Pulmonary artery endothelial cell (primary cell): ENCODE data around the gene CACNA1I. TPM values are rescaled to one million over a fixed set of nuclear protein-coding genes. Genes with fewer than 3 reads are reported as not detected.
"Not testable (repeated sequence)": the region's sequence is repeated elsewhere in the genome, so short reads cannot be mapped to it uniquely, and the experiment has no call there.

Experiments
- DNase-seq: peaks from one replicate; pipeline ENCODE4 v3.0.0-alpha.2; 2011; ENCODE audit warnings: low read depth, low spot score
- total RNA-seq: library from RNA; depleted of rRNA; stranded (reverse); fragments of >200 nt; gene quantifications from 2 replicates; pipeline ENCODE4 v1.2.3, GENCODE V29; 2014

The CACNA1I gene
- total RNA-seq, 1 donor from 2014 or later, result under 0.01 TPM

DNA sequence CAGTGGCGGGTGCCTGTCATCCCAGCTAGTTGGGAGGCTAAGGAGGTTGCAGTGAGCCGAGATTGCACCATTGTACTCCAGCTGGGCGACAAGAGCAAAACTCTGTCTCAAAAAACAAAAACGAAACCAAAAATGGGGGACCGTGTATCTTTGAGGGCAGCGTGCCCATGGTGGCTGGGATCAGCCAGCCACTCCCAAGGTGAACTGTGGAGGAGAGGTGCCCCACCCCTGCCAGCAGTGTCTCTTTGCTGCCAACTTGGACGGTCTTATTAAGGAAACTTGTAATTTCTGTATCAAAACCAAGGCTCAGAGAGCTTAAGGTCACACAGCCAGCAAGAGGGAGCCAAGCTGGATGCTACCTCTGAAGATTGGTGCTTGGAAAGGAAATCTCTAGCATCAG, 147.7 kb downstream of the CACNA1I start:
- no peak for DNase-seq

DNA sequence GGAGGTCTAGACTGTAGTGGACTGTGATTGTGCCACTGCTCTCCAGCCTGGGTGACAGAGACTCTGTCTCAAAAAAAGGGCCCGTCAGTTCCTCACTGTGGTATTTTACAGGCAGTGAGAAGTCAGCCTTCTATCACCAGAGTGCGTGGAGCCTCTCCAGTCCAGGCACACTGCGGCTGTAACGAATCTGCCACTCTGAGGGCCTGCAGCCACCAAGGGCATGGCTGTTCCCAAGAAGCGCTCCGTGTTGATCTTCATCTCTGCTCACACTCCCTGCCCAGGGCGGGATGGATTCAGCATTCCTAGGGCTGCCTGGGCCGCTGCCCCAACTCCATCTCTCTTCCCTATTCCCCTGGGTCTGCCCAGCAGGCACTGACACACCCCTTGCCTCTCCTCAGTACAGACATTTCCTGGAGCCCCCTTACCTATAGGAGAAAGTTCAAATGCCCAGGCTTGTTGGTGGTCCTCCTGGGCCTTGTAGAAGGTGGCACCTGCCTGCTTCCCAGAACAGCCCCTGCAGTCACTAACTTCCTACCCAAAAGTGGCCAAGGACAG, 148.4 kb downstream of the CACNA1I start:
- DNase-seq, result no peak

GRCh38 chr22:39719559-39720450, 149.3 kb downstream of the CACNA1I start:
- no peak for DNase-seq

- DNase-seq, result no peak
These were observed 150.9 kb downstream of the CACNA1I start for GRCh38 chr22:39721206-39722031.

DNA sequence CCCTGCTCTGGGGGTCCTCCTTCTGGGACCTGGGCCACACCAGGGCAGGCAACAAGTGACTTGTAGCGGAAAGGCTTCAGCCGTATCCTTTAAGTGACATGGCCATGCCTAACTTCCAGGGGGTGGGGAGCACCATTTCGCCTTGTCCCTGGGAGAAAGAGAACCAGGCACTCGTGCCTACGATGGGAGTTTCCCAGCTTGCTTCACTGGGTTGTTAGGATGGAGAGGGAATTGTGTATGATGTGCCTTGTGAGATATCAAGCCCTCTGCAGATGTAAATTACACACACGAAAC, 151.4 kb downstream of the CACNA1I start:
- no peak for DNase-seq

DNA sequence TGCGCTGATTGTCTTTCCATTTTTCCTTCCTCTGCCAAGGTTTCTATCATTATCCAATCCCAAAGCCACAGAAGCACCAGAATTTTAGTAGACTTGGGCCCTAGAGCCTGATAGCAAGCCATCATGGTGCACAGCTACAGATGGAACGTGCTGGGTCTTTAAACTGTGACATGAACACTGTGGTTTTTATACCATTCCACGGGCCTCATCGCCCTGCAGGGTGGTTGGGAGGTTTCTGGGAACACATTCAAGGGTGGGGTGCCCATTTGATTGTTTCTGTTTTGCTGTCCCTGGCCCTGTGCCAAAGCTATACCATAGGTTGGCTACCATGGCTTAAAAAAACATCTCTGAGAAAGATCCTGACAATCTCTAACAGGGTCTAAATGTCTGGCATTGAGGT, 151.9 kb downstream of the CACNA1I start:
- no peak for DNase-seq

- DNase-seq, result no peak
These were observed 152.9 kb downstream of the CACNA1I start for GRCh38 chr22:39723463-39723862.

GRCh38 chr22:39723899-39724351, 153.4 kb downstream of the CACNA1I start:
- DNase-seq, result no peak

DNA sequence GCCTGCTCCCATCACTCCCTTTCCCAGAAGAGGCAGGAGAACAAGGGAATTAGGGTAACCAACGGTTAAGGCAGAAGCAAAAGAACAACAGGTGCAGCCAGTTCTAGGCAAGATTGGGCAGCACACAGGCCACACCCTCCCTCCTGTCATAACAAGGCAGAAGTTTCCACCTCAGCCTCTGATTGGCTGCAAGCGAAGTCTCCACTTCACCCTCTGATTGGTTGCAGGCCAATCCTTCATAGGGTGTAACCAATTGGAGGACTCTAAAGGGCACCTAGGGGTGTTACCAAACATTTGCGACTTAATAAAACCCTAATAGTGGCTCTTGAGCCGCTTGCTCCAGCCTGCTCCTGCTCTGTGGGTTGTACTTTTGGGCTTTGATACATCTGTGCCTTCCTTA, 153.8 kb downstream of the CACNA1I start:
- no peak for DNase-seq

DNA sequence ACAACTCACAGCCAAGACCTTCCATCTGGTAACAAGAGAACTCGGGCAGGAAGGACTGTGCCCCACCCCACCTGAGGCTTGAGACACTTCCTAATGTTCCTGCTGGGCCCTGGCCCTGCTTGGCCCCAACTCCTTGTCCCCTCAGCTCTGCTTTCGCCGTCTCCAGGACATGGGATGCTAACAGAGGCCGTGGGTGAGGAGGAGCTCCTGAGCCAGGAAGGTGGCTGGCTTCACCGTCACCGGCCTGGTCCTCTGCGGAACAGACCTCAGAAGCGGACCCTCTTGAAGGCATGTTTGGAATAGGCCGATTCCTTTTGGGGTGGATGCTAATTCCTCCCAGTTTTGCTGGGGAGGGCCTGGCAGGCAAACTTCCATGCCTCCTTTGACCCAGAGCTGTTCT, 154.3 kb downstream of the CACNA1I start:
- no peak for DNase-seq

DNA sequence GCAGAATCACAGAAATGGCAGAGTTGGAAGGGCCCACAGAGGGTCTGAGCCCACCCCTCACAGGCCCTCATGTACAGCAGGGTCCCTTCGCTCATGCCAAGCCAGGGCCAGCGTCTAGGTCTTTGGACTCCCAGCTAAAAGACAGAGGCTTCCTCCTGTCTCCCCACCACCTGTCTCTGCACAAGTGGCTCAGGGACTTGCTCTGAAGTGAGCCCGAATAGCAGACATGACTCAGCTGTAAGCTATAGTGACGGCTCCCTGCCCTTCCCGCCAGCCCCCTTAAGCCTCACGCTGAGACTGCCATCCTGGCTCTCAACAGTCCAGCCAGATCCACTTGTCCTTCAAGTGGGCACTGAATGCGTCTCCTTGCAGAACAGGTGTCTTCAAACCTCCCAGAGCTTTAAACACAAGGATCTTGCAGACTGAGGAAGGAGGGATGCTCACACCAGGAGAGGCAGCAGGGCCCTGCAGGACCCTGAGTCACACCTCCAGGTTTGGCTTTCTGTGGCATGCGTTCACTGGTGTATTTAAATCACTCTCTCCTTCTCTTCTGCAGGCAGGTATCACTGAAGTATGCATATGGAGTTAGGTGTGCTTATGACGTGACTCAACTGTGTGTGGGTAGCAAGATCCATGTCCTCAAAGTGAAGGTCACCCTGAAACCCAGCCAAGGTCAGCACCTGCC, 154.9 kb downstream of the CACNA1I start:
- DNase-seq, result no peak

GRCh38 chr22:39727541-39727940, 157.0 kb downstream of the CACNA1I start:
- no peak for DNase-seq

DNA sequence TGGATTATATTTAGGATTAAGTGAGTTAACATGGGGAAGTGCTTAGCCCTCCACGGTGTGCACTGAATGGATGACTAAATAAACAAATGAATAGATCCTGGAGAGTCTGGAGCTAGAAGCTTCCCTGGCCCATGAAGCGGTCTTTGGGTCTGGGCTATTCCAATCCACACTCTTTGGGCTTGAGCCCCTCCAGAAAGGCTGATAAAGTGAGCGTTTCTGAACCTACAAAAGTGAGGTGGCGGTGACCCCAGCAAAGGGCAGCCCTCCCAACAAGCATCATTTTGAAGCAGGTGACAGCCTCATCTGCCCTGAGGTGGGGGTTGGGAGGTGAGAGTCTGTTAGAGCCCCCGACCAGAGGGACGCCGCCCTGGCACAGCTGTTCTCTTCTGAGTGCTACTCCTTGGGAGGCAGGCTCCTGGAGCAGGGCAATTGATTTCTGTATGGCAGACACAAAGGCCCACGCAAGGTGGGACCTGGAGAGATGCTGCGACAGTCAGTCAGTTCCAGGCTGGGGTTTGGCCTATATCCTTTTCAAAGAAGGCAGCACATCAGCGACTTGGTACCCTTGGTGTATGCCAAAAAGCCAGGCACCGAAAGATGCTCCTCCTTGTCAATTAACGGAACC, 157.8 kb downstream of the CACNA1I start:
- DNase-seq, result no peak

- DNase-seq, result no peak
These were observed 158.8 kb downstream of the CACNA1I start for GRCh38 chr22:39729141-39729934.

DNA sequence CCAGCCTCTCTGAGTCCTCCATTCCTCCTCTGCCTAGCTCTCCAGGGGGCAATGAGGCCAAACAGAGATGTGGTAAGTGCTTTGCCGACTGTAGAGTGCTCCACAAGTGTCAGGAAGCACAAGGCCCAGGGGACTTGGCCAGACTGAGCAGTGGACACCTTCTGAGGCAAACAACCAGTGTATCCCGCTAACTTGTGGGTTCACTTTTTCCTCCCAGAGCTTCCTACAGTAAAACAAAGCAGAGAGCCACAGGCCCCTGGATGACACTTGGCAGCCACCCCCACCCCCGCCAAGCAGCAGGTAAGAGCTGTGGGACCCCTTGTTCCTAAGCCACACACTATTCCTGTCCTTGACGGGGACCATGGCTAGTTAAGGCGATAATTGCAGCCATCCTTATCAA, 160.9 kb downstream of the CACNA1I start:
- DNase-seq, result no peak

DNA sequence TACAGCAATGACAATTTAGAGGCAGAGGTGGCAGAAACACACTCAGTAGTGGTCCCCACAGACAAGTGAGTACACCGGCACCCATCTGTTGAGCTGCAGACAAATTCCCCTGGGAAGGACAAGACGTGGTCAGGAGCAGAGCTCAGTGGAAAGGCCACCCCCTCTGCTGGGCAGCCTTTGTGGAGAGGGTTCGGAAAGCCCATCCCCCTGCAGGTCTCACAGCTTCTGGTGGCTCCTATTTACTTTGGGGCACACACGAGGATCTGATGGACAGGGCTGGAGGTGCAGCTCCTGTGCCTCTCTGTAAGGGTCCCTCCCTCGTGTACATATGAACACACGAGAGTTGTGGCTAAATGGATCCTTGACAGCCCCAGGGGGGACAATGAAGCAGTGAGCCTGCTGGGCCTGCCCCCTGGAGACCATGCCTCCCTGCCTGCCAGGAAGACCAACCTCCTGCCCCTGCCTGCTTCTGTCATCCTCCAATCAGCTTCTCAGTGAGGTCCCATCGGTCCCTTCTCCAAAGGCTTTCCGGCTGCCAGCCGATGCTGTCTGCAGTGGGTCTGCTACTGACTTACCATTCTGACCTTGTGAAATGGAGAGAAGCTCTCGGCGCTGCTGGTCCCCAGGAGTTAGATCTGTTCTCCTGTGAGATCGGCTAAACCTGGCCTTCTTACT, 161.5 kb downstream of the CACNA1I start:
- no peak for DNase-seq

- DNase-seq, result no peak
These were observed 162.1 kb downstream of the CACNA1I start for GRCh38 chr22:39732625-39733024.

DNA sequence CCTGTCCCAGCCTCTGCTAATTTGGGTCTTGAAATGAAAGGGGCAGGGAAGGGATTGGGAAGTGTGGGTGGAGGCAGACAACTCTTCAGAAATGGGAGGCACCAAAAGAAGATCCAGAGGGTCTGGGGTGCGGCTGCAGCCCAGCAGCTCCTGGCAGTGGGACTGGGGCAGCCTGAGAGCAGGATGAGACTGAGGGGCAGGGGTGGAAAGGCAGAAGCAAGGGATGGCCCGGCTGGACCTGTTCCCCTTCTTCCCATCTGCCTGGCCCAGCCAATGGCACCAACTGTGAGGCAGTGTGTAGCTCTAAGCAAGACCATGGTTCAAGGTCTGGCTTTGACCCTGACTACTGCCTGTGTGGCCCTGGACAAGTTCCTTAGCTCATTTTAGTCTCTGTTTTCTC, 162.6 kb downstream of the CACNA1I start:
- DNase-seq, result no peak

DNA sequence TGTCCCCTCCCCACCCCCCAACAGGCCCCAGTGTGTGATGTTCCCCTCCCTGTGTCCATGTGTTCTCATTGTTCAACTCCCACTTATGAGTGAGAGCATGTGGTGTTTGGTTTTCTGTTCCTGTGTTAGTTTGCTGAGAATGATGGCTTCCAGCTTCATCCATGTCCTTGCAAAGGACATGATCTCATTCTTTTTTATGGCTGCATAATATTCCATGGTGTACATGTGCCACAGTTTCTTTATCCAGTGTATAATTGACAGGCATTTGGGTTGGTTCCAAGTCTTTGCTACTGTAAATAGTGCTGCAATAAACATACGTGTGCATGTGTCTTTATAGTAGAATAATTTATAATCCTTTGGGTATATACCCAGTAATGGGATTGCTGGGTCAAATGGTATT, 163.5 kb downstream of the CACNA1I start:
- not testable (repeated sequence) for DNase-seq

GRCh38 chr22:39734866-39735265, 164.3 kb downstream of the CACNA1I start:
- no peak for DNase-seq
